HEK293 (cell line): Measurements from ENCODE around the gene TP53BP1.
A peak's percentile ranks its signal among the peaks of the same experiment; 100 is the strongest.

ENCODE experiments used
- CTCF ChIA-PET: fragments of 350-600 bp; formaldehyde crosslinking; extraction: SDS; loops from one replicate; lab custom pipeline; 2021; ENCODE audit warnings: antibody characterized with exemption; lab: Yijun Ruan, JAX
- POLR2A ChIA-PET: fragments of 300-600 bp; formaldehyde crosslinking; extraction: SDS; loops from one replicate; lab custom pipeline; 2020; ENCODE audit warnings: antibody characterized with exemption, inconsistent platforms; lab: Yijun Ruan, JAX
- H3K27ac ChIP-seq: fragments of 200-500 bp; sonication (Bioruptor generic); 2 replicates; pipeline ENCODE4 v1.5.1; 2014; ENCODE audit warnings: low read depth, low read length, control low read depth, inconsistent platforms; ENCODE audit errors: extremely low read depth
- H3K36me3 ChIP-seq, 2 experiments: fragments of 200-500 bp in 1 of 2; sonication (Bioruptor generic) in 1 of 2; 1 replicate in 1 of 2; 2 replicates in 1 of 2; pipeline ENCODE4 v1.5.1; 2014 to 2017; ENCODE audit warnings: inconsistent platforms in 2 of 2, low read length in 2 of 2; ENCODE audit not compliant: control insufficient read depth in 2 of 2, insufficient read depth in 1 of 2
- H3K4me1 ChIP-seq: fragments of 200-500 bp; sonication (Bioruptor generic); 2 replicates; pipeline ENCODE4 v1.5.1; 2014; ENCODE audit warnings: mild to moderate bottlenecking, low read length, inconsistent platforms; ENCODE audit not compliant: control insufficient read depth, insufficient read depth
- H3K4me3 ChIP-seq: 2 replicates; pipeline ENCODE4 v1.5.1; 2011; ENCODE audit warnings: low read depth, mild to moderate bottlenecking, control low read depth, low read length, moderate library complexity
- H3K9me3 ChIP-seq: fragments of 200-500 bp; sonication (Bioruptor generic); 2 replicates; pipeline ENCODE4 v1.5.1; 2014; ENCODE audit warnings: low read depth, low read length, inconsistent platforms; ENCODE audit not compliant: control insufficient read depth, insufficient read depth
- CTCF ChIP-seq: fragments of 450-650 bp; formaldehyde crosslinking; IDR thresholded peaks from 2 replicates; pipeline ENCODE4 v1.5.1; 2016; ENCODE audit warnings: missing biosample characterization, missing genetic modification characterization
- GLIS1 ChIP-seq: fragments of 450-650 bp; formaldehyde crosslinking; IDR thresholded peaks from 2 replicates; pipeline ENCODE4 v1.5.1; 2016; ENCODE audit warnings: missing biosample characterization, missing genetic modification characterization
- KLF7 ChIP-seq: fragments of 450-650 bp; formaldehyde crosslinking; IDR thresholded peaks from 2 replicates; pipeline ENCODE4 v1.5.1; 2016; ENCODE audit warnings: missing biosample characterization, missing genetic modification characterization, borderline replicate concordance
- KLF8 ChIP-seq: fragments of 450-650 bp; formaldehyde crosslinking; IDR thresholded peaks from 2 replicates; pipeline ENCODE4 v1.5.1; 2016; ENCODE audit warnings: missing biosample characterization, missing genetic modification characterization
- OSR2 ChIP-seq: fragments of 450-650 bp; formaldehyde crosslinking; IDR thresholded peaks from 2 replicates; pipeline ENCODE4 v1.5.1; 2016; ENCODE audit warnings: missing biosample characterization, missing genetic modification characterization
- RBAK ChIP-seq: fragments of 450-650 bp; formaldehyde crosslinking; IDR thresholded peaks from 2 replicates; pipeline ENCODE4 v1.5.1; 2016; ENCODE audit warnings: missing biosample characterization, missing genetic modification characterization
- ZBTB17 ChIP-seq: fragments of 450-650 bp; formaldehyde crosslinking; IDR thresholded peaks from 2 replicates; pipeline ENCODE4 v1.5.1; 2016; ENCODE audit warnings: missing biosample characterization, missing genetic modification characterization
- ZBTB48 ChIP-seq: fragments of 450-650 bp; formaldehyde crosslinking; IDR thresholded peaks from 2 replicates; pipeline ENCODE4 v1.5.1; 2016; ENCODE audit warnings: missing biosample characterization, missing genetic modification characterization
- ZBTB49 ChIP-seq: fragments of 450-650 bp; formaldehyde crosslinking; IDR thresholded peaks from 2 replicates; pipeline ENCODE4 v1.5.1; 2016; ENCODE audit warnings: missing biosample characterization, missing genetic modification characterization, low read depth
- ZFP37 ChIP-seq: fragments of 450-650 bp; formaldehyde crosslinking; IDR thresholded peaks from 2 replicates; pipeline ENCODE4 v1.5.1; 2016; ENCODE audit warnings: missing biosample characterization, missing genetic modification characterization
- ZFP69B ChIP-seq: fragments of 450-650 bp; formaldehyde crosslinking; IDR thresholded peaks from 2 replicates; pipeline ENCODE4 v1.5.1; 2016; ENCODE audit warnings: missing biosample characterization, missing genetic modification characterization
- ZNF10 ChIP-seq: fragments of 450-650 bp; formaldehyde crosslinking; IDR thresholded peaks from 2 replicates; pipeline ENCODE4 v1.5.1; 2017; ENCODE audit warnings: missing biosample characterization, missing genetic modification characterization
- ZNF175 ChIP-seq: fragments of 450-650 bp; formaldehyde crosslinking; IDR thresholded peaks from 2 replicates; pipeline ENCODE4 v1.5.1; 2016; ENCODE audit warnings: missing biosample characterization, missing genetic modification characterization
- ZNF248 ChIP-seq: fragments of 450-650 bp; formaldehyde crosslinking; IDR thresholded peaks from 2 replicates; pipeline ENCODE4 v1.5.1; 2017; ENCODE audit warnings: missing biosample characterization, missing genetic modification characterization
- ZNF324 ChIP-seq: fragments of 450-650 bp; formaldehyde crosslinking; IDR thresholded peaks from 2 replicates; pipeline ENCODE4 v1.5.1; 2016; ENCODE audit warnings: missing biosample characterization, missing genetic modification characterization
- ZNF394 ChIP-seq: fragments of 450-650 bp; formaldehyde crosslinking; IDR thresholded peaks from 2 replicates; pipeline ENCODE4 v1.5.1; 2016; ENCODE audit warnings: missing biosample characterization, missing genetic modification characterization, mild to moderate bottlenecking, moderate library complexity, borderline replicate concordance
- ZNF398 ChIP-seq: fragments of 450-650 bp; formaldehyde crosslinking; IDR thresholded peaks from 2 replicates; pipeline ENCODE4 v1.5.1; 2017; ENCODE audit warnings: missing biosample characterization, missing genetic modification characterization
- ZNF423 ChIP-seq: fragments of 450-650 bp; formaldehyde crosslinking; IDR thresholded peaks from 2 replicates; pipeline ENCODE4 v1.5.1; 2016; ENCODE audit warnings: missing biosample characterization, missing genetic modification characterization
- ZNF433 ChIP-seq: fragments of 450-650 bp; formaldehyde crosslinking; IDR thresholded peaks from 2 replicates; pipeline ENCODE4 v1.5.1; 2016; ENCODE audit warnings: missing biosample characterization, missing genetic modification characterization, low read depth
- ZNF530 ChIP-seq: fragments of 450-650 bp; formaldehyde crosslinking; IDR thresholded peaks from 2 replicates; pipeline ENCODE4 v1.5.1; 2016; ENCODE audit warnings: low read depth, missing biosample characterization, missing genetic modification characterization
- ZNF555 ChIP-seq: fragments of 450-650 bp; formaldehyde crosslinking; conservative IDR thresholded peaks from 2 replicates; pipeline ENCODE4 v1.5.1; 2017; ENCODE audit warnings: missing biosample characterization, mild to moderate bottlenecking, missing genetic modification characterization, inconsistent platforms
- ZNF600 ChIP-seq: fragments of 450-650 bp; formaldehyde crosslinking; IDR thresholded peaks from 2 replicates; pipeline ENCODE4 v1.5.1; 2016; ENCODE audit warnings: missing biosample characterization, missing genetic modification characterization
- ZNF654 ChIP-seq: fragments of 450-650 bp; formaldehyde crosslinking; IDR thresholded peaks from 2 replicates; pipeline ENCODE4 v1.5.1; 2016; ENCODE audit warnings: low read depth, missing biosample characterization, missing genetic modification characterization
- ZNF664 ChIP-seq: fragments of 450-650 bp; formaldehyde crosslinking; IDR thresholded peaks from 2 replicates; pipeline ENCODE4 v1.5.1; 2016; ENCODE audit warnings: missing biosample characterization, missing genetic modification characterization
- ZNF76 ChIP-seq: fragments of 450-650 bp; formaldehyde crosslinking; IDR thresholded peaks from 2 replicates; pipeline ENCODE4; 2016; ENCODE audit warnings: low read depth, missing biosample characterization, missing genetic modification characterization, borderline replicate concordance
- ZNF776 ChIP-seq: fragments of 450-650 bp; formaldehyde crosslinking; IDR thresholded peaks from 2 replicates; pipeline ENCODE4 v1.5.0; 2017; ENCODE audit warnings: missing biosample characterization, missing genetic modification characterization, borderline replicate concordance
- ZNF785 ChIP-seq: fragments of 450-650 bp; formaldehyde crosslinking; IDR thresholded peaks from 2 replicates; pipeline ENCODE4 v1.5.1; 2016; ENCODE audit warnings: missing biosample characterization, missing genetic modification characterization
- ZNF830 ChIP-seq: fragments of 450-650 bp; IDR thresholded peaks from 2 replicates; pipeline ENCODE4 v1.5.0; 2018; ENCODE audit warnings: missing biosample characterization, missing genetic modification characterization, low read depth, mild to moderate bottlenecking, moderate library complexity

The TP53BP1 gene

GRCh38 chr15:43511012-43511885, 18.3 kb upstream of the TP53BP1 start (continued):
- 0 out of 2 replicates have a peak, but pooled peaks have one; percentile 19 for TF ChIP-seq CTCF (tag by site-specific recombination)
- TF ChIP-seq ZBTB17: peak; percentile 10; the same call in 1 of the 2 replicates
- no peak for TF ChIP-seq ZNF248 (tag by site-specific recombination)
- TF ChIP-seq ZNF600 (tag by site-specific recombination): peak; percentile 72; the same call in 1 of the 2 replicates
- TF ChIP-seq ZNF664 (tag by site-specific recombination): no peak
- peak; percentile 53; the same call in 1 of the 2 replicates for TF ChIP-seq ZBTB48 (tag by site-specific recombination)
- TF ChIP-seq ZNF10 (tag by site-specific recombination): no peak
- TF ChIP-seq GLIS1 (tag by site-specific recombination): peak; percentile 39; the same call in 1 of the 2 replicates
- TF ChIP-seq ZNF76 (tag by site-specific recombination): peak; percentile 20; the same call in 1 of the 2 replicates

GRCh38 chr15:43510200-43511011, 17.4 kb upstream of the TP53BP1 start:
- Histone ChIP-seq H3K4me3 (peak overlapping the region; percentile 48), H3K27ac (peak overlapping the region; percentile 38; the same call in 1 of the 2 replicates), H3K4me1 (peaks cover 7% of the 10 kb centered on the region), H3K9me3 (no peaks in the 10 kb centered on the region), H3K36me3 (no peaks in the 10 kb centered on the region)
- ChIA-PET POLR2A (interaction anchor here (0.5 to 1.7 kb wide), 15 partner anchors 9 to 1702 kb away, joined by 3 to 17 read pairs (median 4); partner anchors contain the start of gene TP53BP1), CTCF (interaction anchor here (0.6 to 1.6 kb wide), 3 partner anchors 10 to 145 kb away, joined by 3 to 6 read pairs (median 4); partner anchors contain the start of gene TP53BP1)
- no peak for TF ChIP-seq ZNF830 (tag by site-specific recombination)
- TF ChIP-seq ZNF394 (tag by site-specific recombination): no peak
- peak; percentile 81; the same call in 1 of the 2 replicates for TF ChIP-seq ZNF324 (tag by site-specific recombination)
- no peak for TF ChIP-seq RBAK (tag by site-specific recombination)
- TF ChIP-seq ZNF175 (tag by site-specific recombination): no peak
- TF ChIP-seq ZNF654 (tag by site-specific recombination): no peak
- no peak for TF ChIP-seq ZNF530 (tag by site-specific recombination)
- no peak for TF ChIP-seq ZNF433 (tag by site-specific recombination)
- TF ChIP-seq ZNF785 (tag by site-specific recombination): no peak
- no peak; the same call in 1 of the 2 replicates for TF ChIP-seq OSR2
- TF ChIP-seq ZNF600 (tag by site-specific recombination): peak; percentile 62
- TF ChIP-seq ZNF423 (tag by site-specific recombination): peak; percentile 64; the same call in 1 of the 2 replicates
- peak; percentile 88 for TF ChIP-seq KLF8
- TF ChIP-seq ZNF555 (tag by site-specific recombination): no peak
- TF ChIP-seq ZFP37: 0 out of 2 replicates have a peak, but pooled peaks have one; percentile 29
- TF ChIP-seq GLIS1 (tag by site-specific recombination): peak; percentile 10; the same call in 1 of the 2 replicates
- peak; percentile 90 for TF ChIP-seq KLF7
- no peak for TF ChIP-seq ZNF776 (tag by site-specific recombination)
- peak; percentile 30; the same call in 1 of the 2 replicates for TF ChIP-seq ZBTB48 (tag by site-specific recombination)
- TF ChIP-seq ZBTB49: no peak
- TF ChIP-seq ZFP69B (tag by site-specific recombination): peak; percentile 31; the same call in 1 of the 2 replicates
- TF ChIP-seq ZNF398: peak; percentile 74
